Endothelial cell of umbilical vein (primary cell): ENCODE data around the gene CPVL. TPM values are rescaled to one million over a fixed set of nuclear protein-coding genes. Genes with fewer than 3 reads are reported as not detected.

Source experiments
- BruUV-seq: library from RNA; stranded (reverse); fragments of 400-500 nt; replicated peaks from 2 replicates; lab custom pipeline; 2021; lab: Mats Ljungman, UMichigan
- CTCF ChIA-PET: fragments of 300-600, 350-600 bp; sonication (Branson Sonifier 250); formaldehyde crosslinking; loops from one replicate; lab custom pipeline; 2021; ENCODE audit warnings: antibody characterized with exemption, inconsistent platforms; lab: Charles Lee
- POLR2A ChIA-PET: fragments of 300-600, 350-600 bp; sonication (Branson Sonifier 250); formaldehyde crosslinking; loops from one replicate; lab custom pipeline; 2021; ENCODE audit warnings: antibody characterized with exemption, inconsistent platforms; lab: Charles Lee
- DNase-seq: peaks from one replicate; pipeline ENCODE4 v3.0.0-alpha.2; 2011; ENCODE audit warnings: low read depth, low spot score
- FAIRE-seq: peaks from 2 replicates; lab custom pipeline; 2011; peaks lifted over from hg19 to GRCh38; lab: Jason Lieb, UNC
- H2AFZ ChIP-seq: 2 replicates; pipeline ENCODE4 v1.6.0; 2012; ENCODE audit warnings: low read depth, low read length, control low read depth, inconsistent platforms
- H3K27ac ChIP-seq: 2 replicates; pipeline ENCODE4 v1.5.1; 2011; ENCODE audit warnings: low read depth, mild to moderate bottlenecking, control low read depth, low read length, moderate library complexity; ENCODE audit not compliant: insufficient read depth
- H3K27me3 ChIP-seq, 2 experiments: 2 replicates each; pipeline versions ENCODE4 v1.6.0 to v1.6.1; 2011; ENCODE audit warnings: low read length in 2 of 2, mixed read lengths in 1 of 2; ENCODE audit not compliant: control insufficient read depth in 2 of 2, insufficient read depth in 2 of 2
- H3K36me3 ChIP-seq, 2 experiments: 2 replicates in 1 of 2; 3 replicates in 1 of 2; pipeline ENCODE4 v1.5.1; 2011; ENCODE audit warnings: low read length in 2 of 2, mild to moderate bottlenecking in 1 of 2, moderate library complexity in 1 of 2; ENCODE audit not compliant: control insufficient read depth in 2 of 2, insufficient read depth in 2 of 2; ENCODE audit errors: extremely low read depth in 1 of 2
- H3K4me1 ChIP-seq: 3 replicates; pipeline ENCODE4 v1.5.1; 2011; ENCODE audit warnings: mild to moderate bottlenecking, low read length; ENCODE audit not compliant: control insufficient read depth, insufficient read depth; ENCODE audit errors: extremely low read depth
- H3K4me2 ChIP-seq: 2 replicates; pipeline ENCODE4 v1.6.1; 2011; ENCODE audit warnings: low read length, control low read depth, mixed read lengths; ENCODE audit not compliant: insufficient read depth
- H3K4me3 ChIP-seq, 3 experiments: fragments of 200-600 bp in 1 of 3; sonication (generic), shearing (Covaris generic) in 1 of 3; replicated peaks in 1 of 3; 2 replicates each; pipeline ENCODE4 v1.5.1; 2011 to 2016; ENCODE audit warnings: control low read depth in 3 of 3, low read length in 3 of 3, mild to moderate bottlenecking in 2 of 3, inconsistent platforms in 1 of 3, low read depth in 1 of 3, moderate library complexity in 1 of 3; ENCODE audit not compliant: insufficient read depth in 1 of 3
- H3K79me2 ChIP-seq: 2 replicates; pipeline ENCODE4 v1.6.0; 2012; ENCODE audit warnings: low read length, inconsistent platforms; ENCODE audit not compliant: control insufficient read depth, insufficient read depth
- H3K9ac ChIP-seq: replicated peaks from 2 replicates; pipeline ENCODE3; 2011; ENCODE audit warnings: low read length, control low read depth; ENCODE audit not compliant: insufficient read depth; ENCODE audit errors: extremely low read depth
- H3K9me1 ChIP-seq: replicated peaks from 3 replicates; pipeline ENCODE4 v1.6.0; 2011; ENCODE audit warnings: mild to moderate bottlenecking, low read length; ENCODE audit not compliant: control insufficient read depth, insufficient read depth; ENCODE audit errors: extremely low read depth
- H3K9me3 ChIP-seq: replicated peaks from 2 replicates; pipeline ENCODE4 v1.5.1; 2012; ENCODE audit warnings: low read length, inconsistent platforms; ENCODE audit not compliant: control insufficient read depth, insufficient read depth
- H4K20me1 ChIP-seq: replicated peaks from 2 replicates; pipeline ENCODE3; 2011; ENCODE audit warnings: mild to moderate bottlenecking, low read length; ENCODE audit not compliant: control insufficient read depth, insufficient read depth; ENCODE audit errors: extremely low read depth
- CTCF ChIP-seq, 2 donors: IDR thresholded peaks; 1 replicate in 1 of 2; 2 replicates in 1 of 2; pipeline ENCODE4 v1.5.1; 2011; ENCODE audit warnings: low read length in 2 of 2, mild to moderate bottlenecking in 2 of 2, moderate library complexity in 2 of 2, control low read depth in 1 of 2, inconsistent platforms in 1 of 2, low read depth in 1 of 2; ENCODE audit not compliant: insufficient read depth in 1 of 2; ENCODE audit errors: extremely low read depth in 1 of 2
- EZH2 ChIP-seq: IDR thresholded peaks from 2 replicates; pipeline ENCODE4 v1.6.1; 2012; ENCODE audit warnings: borderline replicate concordance, low read depth, mild to moderate bottlenecking, moderate library complexity, low read length, inconsistent platforms; ENCODE audit not compliant: severe bottlenecking
- FOS ChIP-seq: IDR thresholded peaks from 2 replicates; pipeline ENCODE4 v1.6.1; 2011; ENCODE audit warnings: mild to moderate bottlenecking, low read length, moderate library complexity, borderline replicate concordance; ENCODE audit not compliant: insufficient read depth
- GATA2 ChIP-seq: IDR thresholded peaks from 2 replicates; pipeline ENCODE4 v1.7.0; 2011; ENCODE audit warnings: low read depth, mild to moderate bottlenecking, moderate library complexity, mixed read lengths, low read length; ENCODE audit not compliant: insufficient read length, insufficient read depth
- JUN ChIP-seq: IDR thresholded peaks from 2 replicates; pipeline ENCODE4 v1.6.1; 2011; ENCODE audit warnings: borderline replicate concordance, low read depth; ENCODE audit not compliant: insufficient read length, insufficient read depth
- MYC ChIP-seq: IDR thresholded peaks from one replicate; pipeline ENCODE4 v1.6.1; 2011; ENCODE audit warnings: mild to moderate bottlenecking, low read depth, low read length
- POLR2A ChIP-seq: IDR thresholded peaks from 2 replicates; pipeline ENCODE4 v1.6.1; 2012; ENCODE audit warnings: low read depth, mild to moderate bottlenecking, control low read depth, low read length
- POLR2AphosphoS5 ChIP-seq: IDR thresholded peaks from 2 replicates; pipeline ENCODE4 v1.6.1; 2012; ENCODE audit warnings: low read depth, mild to moderate bottlenecking, control low read depth, low read length, moderate library complexity; ENCODE audit not compliant: insufficient read depth
- dilution Hi-C: fragments of 300-500 bp; cut with MboI; formaldehyde crosslinking; loops from one replicate; pipeline ENCODE4 v1.15.0; 2019; ENCODE audit warnings: low sequenced_read_pairs; ENCODE audit not compliant: extremely low pct_ligation_motif_present
- intact Hi-C: fragments of 100-400 bp; cut with micrococcal nuclease; formaldehyde crosslinking; loops from one replicate; pipeline ENCODE4 v1.10.0; 2022
- polyA plus RNA-seq, 4 experiments: library from polyadenylated mRNA; depleted of rRNA in 3 of 4; stranded (reverse) in 3 of 4; unstranded in 1 of 4; fragments of >200 nt; gene quantifications; 2 replicates each; pipeline versions ENCODE4 v1.2.1 to v1.2.3, GENCODE V29; 2011 to 2012; ENCODE audit warnings: missing spikeins in 1 of 4
- total RNA-seq: library from RNA; stranded (reverse); gene quantifications from 2 replicates; pipeline ENCODE4 v1.2.3, GENCODE V29; 2021
- TF ChIP-seq, protein P1 (sequence below): IDR thresholded peaks from 2 replicates; pipeline ENCODE4 v1.6.1; 2011; ENCODE audit not compliant: insufficient read depth, insufficient read length

Gene CPVL
- total and polyA plus RNA-seq, 2 donors (not counting 3 experiments of a cell fraction or from before 2014, with no cell fraction given): 0.14 TPM; not detected in 1

DNA sequence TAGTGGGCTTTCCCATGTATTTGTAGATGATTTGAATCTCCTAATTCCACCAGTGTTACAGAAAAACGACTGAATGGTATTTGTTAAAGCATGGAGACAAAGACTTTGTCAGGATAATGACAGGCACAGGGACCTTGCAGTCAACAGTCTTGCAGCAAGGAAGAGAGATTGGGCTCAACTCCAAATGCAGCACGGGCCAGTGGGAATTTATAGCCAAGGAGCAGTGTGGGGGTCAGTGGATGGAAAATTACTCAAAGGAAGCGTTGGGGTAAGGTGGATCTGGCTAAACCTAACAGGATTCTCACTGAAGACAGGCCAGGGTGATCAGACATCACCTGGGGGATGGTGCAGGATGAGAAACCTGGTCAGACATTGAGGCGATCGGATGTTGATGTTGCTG, 24.3 kb downstream of the CPVL start:
- CTCF ChIA-PET: interaction anchor here (38.9 kb wide), 1 partner anchor 198 kb away, joined by 1408 read pairs; no protein-coding TSS in a partner anchor
- BruUV-seq: no TSS peak

More for the DNA sequence above, 24.3 kb downstream of the CPVL start:
- no peaks in the 10 kb centered on the region for H3K36me3 ChIP-seq
- dilution Hi-C loops (no loop called here), intact Hi-C loops (no loop called here)
- DNase-seq (peak; percentile 14), FAIRE-seq (no peak)
- no peaks in the 10 kb centered on the region for H3K9me1 ChIP-seq
- H3K79me2 ChIP-seq: no peaks in the 10 kb centered on the region
- H3K9me3 ChIP-seq: no peaks in the 10 kb centered on the region
- TF ChIP-seq GATA2 (no peak), POLR2AphosphoS5 (no peak), JUN (no peak), FOS (no peak), MYC (no peak), CTCF (IDR thresholded peaks at IDR 0.05; ENCODE audit: extremely low read depth in 1 of 2, insufficient read depth in 1 of 2, low read depth in 1 of 2, low read length in 2 of 2) (no peak), POLR2A (no peak), EZH2 (no peak)
- TF ChIP-seq, protein P1, sequence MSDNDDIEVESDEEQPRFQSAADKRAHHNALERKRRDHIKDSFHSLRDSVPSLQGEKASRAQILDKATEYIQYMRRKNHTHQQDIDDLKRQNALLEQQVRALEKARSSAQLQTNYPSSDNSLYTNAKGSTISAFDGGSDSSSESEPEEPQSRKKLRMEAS: no peak
- H4K20me1 ChIP-seq: no peaks in the 10 kb centered on the region
- no peaks in the 10 kb centered on the region for H3K27me3 ChIP-seq
- no peak overlapping the region for H3K9ac ChIP-seq
- H3K27ac ChIP-seq: no peak overlapping the region
- no peak overlapping the region for H3K4me3 ChIP-seq
- POLR2A ChIA-PET: no interaction called here
- H3K4me2 ChIP-seq: no peak overlapping the region
- peaks cover 1% of the 10 kb centered on the region for H3K4me1 ChIP-seq
- no peak overlapping the region for H2AFZ ChIP-seq
